DOHH2 (cell line): ENCODE data around the gene LRRC2.

ENCODE experiments used
- EZH2phosphoT487 ChIP-seq: fragments of 200-600 bp; sonication (generic); IDR thresholded peaks from 2 replicates; pipeline ENCODE4 v1.6.1; 2017; ENCODE audit warnings: borderline replicate concordance, mild to moderate bottlenecking, antibody characterized with exemption, low read length, moderate library complexity, mixed read lengths
- TF ChIP-seq, protein P1 (sequence below): fragments of 200-600 bp; sonication (generic); IDR thresholded peaks from one replicate; pipeline ENCODE4 v1.5.1; 2014; ENCODE audit warnings: antibody characterized with exemption, mild to moderate bottlenecking, low read depth, low read length; ENCODE audit not compliant: poor library complexity, severe bottlenecking

- TF ChIP-seq, protein P1, sequence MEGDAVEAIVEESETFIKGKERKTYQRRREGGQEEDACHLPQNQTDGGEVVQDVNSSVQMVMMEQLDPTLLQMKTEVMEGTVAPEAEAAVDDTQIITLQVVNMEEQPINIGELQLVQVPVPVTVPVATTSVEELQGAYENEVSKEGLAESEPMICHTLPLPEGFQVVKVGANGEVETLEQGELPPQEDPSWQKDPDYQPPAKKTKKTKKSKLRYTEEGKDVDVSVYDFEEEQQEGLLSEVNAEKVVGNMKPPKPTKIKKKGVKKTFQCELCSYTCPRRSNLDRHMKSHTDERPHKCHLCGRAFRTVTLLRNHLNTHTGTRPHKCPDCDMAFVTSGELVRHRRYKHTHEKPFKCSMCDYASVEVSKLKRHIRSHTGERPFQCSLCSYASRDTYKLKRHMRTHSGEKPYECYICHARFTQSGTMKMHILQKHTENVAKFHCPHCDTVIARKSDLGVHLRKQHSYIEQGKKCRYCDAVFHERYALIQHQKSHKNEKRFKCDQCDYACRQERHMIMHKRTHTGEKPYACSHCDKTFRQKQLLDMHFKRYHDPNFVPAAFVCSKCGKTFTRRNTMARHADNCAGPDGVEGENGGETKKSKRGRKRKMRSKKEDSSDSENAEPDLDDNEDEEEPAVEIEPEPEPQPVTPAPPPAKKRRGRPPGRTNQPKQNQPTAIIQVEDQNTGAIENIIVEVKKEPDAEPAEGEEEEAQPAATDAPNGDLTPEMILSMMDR, result no peak
- no peak for TF ChIP-seq EZH2phosphoT487
These were observed 27.3 kb upstream of the LRRC2 start for GRCh38 chr3:46593274-46593862.
